ENCODE results near the gene JPH2.

Gene JPH2

DNA sequence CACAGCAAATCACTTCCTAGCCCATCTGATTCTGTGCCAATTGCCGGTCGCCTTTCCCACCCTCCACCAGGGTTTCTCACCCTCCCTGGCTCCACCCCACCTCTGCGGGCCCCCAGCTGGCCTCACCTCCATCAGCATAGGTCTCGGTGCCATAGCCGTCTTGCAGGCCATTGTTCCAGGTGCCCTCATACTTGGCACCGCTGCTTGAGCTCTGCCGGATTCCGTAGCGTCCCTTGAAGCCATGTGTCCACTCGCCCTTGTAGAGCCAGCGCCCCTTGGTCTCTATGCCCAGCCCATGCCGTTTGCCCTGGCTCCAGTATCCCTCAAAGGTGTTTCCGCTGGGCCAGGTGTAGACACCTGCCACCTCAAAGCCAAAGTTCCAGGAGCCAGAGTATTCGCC, 787 bp downstream of the JPH2 start:
- no peak for DNase-seq (ENCODE audit: extremely low spot score)
- POLR2A ChIA-PET = no interaction called here
- CTCF ChIA-PET = interaction anchor here (2.0 kb wide), 1 partner anchor 70 kb away, joined by 9 read pairs; no protein-coding TSS in a partner anchor
- TF ChIP-seq, protein P1, sequence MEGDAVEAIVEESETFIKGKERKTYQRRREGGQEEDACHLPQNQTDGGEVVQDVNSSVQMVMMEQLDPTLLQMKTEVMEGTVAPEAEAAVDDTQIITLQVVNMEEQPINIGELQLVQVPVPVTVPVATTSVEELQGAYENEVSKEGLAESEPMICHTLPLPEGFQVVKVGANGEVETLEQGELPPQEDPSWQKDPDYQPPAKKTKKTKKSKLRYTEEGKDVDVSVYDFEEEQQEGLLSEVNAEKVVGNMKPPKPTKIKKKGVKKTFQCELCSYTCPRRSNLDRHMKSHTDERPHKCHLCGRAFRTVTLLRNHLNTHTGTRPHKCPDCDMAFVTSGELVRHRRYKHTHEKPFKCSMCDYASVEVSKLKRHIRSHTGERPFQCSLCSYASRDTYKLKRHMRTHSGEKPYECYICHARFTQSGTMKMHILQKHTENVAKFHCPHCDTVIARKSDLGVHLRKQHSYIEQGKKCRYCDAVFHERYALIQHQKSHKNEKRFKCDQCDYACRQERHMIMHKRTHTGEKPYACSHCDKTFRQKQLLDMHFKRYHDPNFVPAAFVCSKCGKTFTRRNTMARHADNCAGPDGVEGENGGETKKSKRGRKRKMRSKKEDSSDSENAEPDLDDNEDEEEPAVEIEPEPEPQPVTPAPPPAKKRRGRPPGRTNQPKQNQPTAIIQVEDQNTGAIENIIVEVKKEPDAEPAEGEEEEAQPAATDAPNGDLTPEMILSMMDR (IDR thresholded peaks at IDR 0.05; ENCODE audit: control extremely low read depth, extremely low read depth, low read depth, missing control alignments) = no peak

DNA sequence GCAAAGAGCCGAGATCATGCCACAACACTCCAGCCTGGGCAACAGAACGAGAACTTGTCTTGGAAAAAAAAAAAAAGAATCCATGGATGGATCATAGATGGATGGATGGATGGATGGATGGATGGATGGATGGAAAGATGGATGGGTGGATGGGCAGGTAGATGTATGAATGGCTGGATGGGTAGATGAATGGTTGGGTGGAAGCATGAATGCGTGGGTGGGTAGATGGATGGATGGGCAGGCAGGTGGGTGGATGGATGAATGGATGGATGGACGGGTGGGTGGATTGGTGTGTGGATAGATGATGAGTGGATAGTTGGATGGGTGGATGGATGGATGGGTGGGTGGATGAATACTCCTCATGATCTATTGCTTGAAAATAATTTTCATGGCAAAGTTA, 1.4 kb downstream of the JPH2 start:
- no peak for DNase-seq (ENCODE audit: extremely low spot score)
- POLR2A ChIA-PET = no interaction called here
- TF ChIP-seq, protein P1 (IDR thresholded peaks at IDR 0.05; ENCODE audit: control extremely low read depth, extremely low read depth, low read depth, missing control alignments) = no peak
- CTCF ChIA-PET = interaction anchor here (1.0 to 2.0 kb wide), 3 partner anchors 10 to 91 kb away, joined by 3 to 9 read pairs (median 3); no protein-coding TSS in a partner anchor

DNA sequence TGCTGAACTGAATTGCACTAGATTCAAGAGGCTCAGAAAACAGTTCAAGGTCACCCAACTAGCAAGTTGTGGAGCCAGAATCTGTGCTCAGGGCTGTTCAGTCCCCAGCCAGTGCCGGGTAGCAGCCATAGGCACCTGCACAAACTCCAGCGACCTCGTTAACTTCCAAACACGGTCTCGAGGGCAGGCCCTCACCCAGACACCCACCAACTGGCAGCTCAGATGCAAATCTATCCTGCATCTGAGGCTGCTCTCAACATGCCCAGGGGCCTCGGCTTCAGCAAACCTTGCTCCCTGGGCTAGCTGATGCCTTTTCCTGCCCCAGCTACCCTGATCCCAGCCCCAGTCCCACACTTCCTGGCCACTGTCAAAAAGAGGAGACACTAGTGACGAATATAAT, 3.7 kb downstream of the JPH2 start:
- ChIA-PET POLR2A (no interaction called here), CTCF (interaction anchor here (1.5 to 1.8 kb wide), 2 partner anchors 20 to 66 kb away, joined by 3 to 4 read pairs; no protein-coding TSS in a partner anchor)
- TF ChIP-seq, protein P1 (IDR thresholded peaks at IDR 0.05; ENCODE audit: control extremely low read depth, extremely low read depth, low read depth, missing control alignments) = no peak
- no peak for DNase-seq (ENCODE audit: extremely low spot score)

DNA sequence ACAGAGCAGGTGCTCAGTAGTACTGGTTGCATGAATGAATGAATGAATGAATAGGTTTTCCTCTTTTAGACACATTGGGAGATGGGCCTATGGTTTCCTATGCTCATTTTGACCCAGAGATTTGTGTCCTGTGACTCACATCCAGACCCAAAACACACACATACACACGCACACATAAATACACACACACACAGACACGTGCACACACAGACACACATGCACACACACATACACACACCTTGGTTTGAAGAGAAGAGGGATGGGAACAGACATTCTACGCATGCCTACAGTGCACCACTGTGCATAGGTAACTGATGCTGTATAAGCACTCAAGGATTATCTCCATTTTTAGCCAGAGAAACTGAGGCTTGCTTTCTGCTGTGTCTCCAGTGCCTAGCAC, 4.1 kb downstream of the JPH2 start:
- POLR2A ChIA-PET = no interaction called here
- DNase-seq (ENCODE audit: extremely low spot score) = no peak
- CTCF ChIA-PET = interaction anchor here (1.5 to 1.8 kb wide), 2 partner anchors 20 to 65 kb away, joined by 3 to 4 read pairs; no protein-coding TSS in a partner anchor
- TF ChIP-seq, protein P1 (IDR thresholded peaks at IDR 0.05; ENCODE audit: control extremely low read depth, extremely low read depth, low read depth, missing control alignments) = no peak

DNA sequence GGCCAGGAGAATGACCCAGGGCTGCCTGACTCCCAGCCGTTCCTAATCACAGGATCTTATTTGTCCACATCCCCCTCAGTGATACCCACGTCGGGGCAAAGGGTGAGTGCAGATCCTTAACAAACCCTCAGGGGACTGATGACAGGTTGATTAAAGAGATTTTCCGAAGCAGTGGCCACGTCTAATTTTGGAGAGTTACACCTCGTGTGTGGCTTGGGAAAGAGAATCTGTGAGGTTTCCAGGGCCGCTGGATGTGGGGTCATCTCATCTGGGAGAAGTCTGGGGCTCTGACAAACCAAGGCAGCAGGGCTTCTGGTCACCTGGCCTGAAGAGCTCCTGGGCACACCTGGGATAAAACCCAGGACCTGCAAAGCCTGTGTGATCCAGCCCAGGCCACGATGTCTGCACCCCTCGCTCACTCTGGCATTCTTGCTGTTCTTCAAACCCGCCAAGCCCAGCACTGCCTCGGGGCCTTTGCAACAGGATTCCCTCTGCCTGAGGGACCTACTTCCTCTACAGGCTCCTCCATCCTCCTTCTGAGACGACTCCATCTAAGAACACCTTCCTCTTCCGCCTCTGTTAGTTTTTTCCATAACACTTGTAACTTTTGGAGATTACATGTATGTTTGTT, 4.7 kb downstream of the JPH2 start:
- CTCF ChIA-PET = interaction anchor here (1.8 to 2.3 kb wide), 2 partner anchors 8 to 65 kb away, joined by 4 to 8 read pairs; no protein-coding TSS in a partner anchor
- TF ChIP-seq, protein P1 (IDR thresholded peaks at IDR 0.05; ENCODE audit: control extremely low read depth, extremely low read depth, low read depth, missing control alignments) = no peak
- POLR2A ChIA-PET = no interaction called here
- DNase-seq (ENCODE audit: extremely low spot score) = no peak

DNA sequence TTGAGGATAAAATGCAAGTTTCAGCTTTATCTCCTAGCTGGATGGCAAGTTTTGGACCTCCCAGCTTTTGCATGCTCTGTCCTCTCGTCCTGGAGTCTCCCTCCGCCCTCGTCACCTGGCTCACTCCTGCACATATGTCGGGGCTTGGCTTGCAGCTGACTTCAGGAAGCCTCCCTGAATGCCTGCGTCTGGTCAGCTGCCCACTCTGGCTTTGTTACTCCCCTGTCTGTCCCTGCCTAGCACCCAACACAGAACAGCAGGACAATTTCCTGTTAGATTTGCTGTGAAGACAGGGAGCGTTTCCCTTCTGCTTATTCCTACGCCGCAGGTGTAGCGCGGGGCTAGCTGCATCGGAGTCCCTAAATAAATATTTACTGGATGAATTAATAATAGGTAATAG, 5.4 kb downstream of the JPH2 start:
- POLR2A ChIA-PET = no interaction called here
- TF ChIP-seq, protein P1 (IDR thresholded peaks at IDR 0.05; ENCODE audit: control extremely low read depth, extremely low read depth, low read depth, missing control alignments) = no peak
- no peak for DNase-seq (ENCODE audit: extremely low spot score)
- CTCF ChIA-PET = interaction anchor here (2.3 kb wide), 1 partner anchor 9 kb away, joined by 8 read pairs; no protein-coding TSS in a partner anchor

Measured in GM10248 (cell line).